ENCODE measurements around the gene LCAT.
A peak's percentile ranks its signal among the peaks of the same experiment; 100 is the strongest.

The LCAT gene

GRCh38 chr16:67909056-67909742 lies 34.7 kb downstream of the LCAT start:
- no peak for DNase-seq (ENCODE audit: low read depth in 2 of 2)

GRCh38 chr16:67907397-67908180 lies 36.3 kb downstream of the LCAT start:
- no peak for DNase-seq (ENCODE audit: low read depth in 2 of 2)

- DNase-seq (ENCODE audit: low read depth in 2 of 2) = no peak
Measured at GRCh38 chr16:67902831-67903230, 41.1 kb downstream of the LCAT start.

DNA sequence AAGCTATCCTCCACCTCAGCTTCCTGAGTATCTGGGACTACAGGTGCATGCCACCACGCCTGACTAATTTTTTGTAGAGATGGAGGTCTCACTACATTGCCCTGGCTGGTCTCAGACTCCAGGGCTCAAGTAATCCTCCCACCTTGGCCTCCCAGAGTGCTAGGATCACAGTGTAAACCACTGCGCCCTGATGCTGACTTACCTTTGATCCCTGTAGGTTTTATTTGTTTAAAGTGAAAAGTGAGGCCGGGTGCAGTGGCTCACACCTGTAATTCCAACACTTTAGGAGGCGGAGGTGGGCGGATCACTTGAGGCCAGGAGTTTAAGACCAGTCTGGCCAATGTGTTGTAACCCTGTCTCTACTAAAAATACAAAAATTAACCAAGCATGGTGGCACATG lies 42.2 kb downstream of the LCAT start:
- no peak for DNase-seq (ENCODE audit: low read depth in 2 of 2)

GRCh38 chr16:67897231-67897630 lies 46.7 kb downstream of the LCAT start:
- DNase-seq (ENCODE audit: low read depth in 2 of 2) = no peak

GRCh38 chr16:67893743-67894399 lies 50.0 kb downstream of the LCAT start:
- DNase-seq (ENCODE audit: low read depth in 2 of 2) = no peak

DNA sequence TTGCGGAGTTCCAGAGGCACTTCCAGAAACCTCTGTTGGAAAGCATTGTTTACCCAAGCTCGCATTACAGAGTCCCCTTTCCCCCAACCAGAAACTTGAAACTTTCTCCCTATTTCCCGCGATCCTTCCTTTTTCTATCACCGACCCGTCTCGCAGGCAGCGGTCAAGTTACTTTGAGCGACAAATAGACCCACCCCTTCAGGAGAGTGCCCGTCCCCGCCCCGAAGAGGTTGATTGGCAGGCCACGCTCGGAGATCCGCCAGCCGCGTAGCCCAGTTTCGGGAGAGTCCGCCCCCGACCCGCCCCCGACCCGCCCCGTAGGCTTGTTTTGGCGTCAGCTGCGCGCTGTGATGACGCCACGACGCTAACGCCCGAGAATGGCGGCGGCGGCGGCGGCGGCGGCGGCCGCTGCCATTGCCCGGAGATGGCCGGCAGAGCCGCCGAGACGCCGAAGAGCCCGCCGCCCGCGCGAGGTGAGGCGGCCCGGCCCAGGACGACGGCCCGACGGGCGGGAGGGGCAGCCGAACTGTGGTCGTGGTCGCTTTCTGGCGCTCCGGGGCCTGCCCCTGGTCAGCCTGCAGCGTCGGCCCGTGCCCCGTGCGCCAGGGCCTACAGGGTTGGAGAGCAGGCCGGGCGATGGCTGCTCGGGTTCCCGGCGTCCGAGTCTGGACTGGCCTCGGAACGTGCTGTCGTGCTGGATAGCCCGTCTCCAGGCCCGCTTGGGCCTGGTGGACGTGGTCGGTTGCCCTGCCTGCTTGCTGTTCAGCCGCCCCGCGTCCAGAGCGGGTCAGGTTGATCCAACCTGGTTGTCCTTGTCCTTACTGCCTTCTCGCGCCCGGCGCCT lies 50.8 kb downstream of the LCAT start, which contains the start of gene PSKH1:
PSKH1 (plus strand) TSS at position 356 of the 844 bp plus-strand sequence. CDS start 15,496 bp downstream, outside the sequence.
- peak; percentile 89 to 96 for DNase-seq (ENCODE audit: low read depth in 2 of 2)

DNA sequence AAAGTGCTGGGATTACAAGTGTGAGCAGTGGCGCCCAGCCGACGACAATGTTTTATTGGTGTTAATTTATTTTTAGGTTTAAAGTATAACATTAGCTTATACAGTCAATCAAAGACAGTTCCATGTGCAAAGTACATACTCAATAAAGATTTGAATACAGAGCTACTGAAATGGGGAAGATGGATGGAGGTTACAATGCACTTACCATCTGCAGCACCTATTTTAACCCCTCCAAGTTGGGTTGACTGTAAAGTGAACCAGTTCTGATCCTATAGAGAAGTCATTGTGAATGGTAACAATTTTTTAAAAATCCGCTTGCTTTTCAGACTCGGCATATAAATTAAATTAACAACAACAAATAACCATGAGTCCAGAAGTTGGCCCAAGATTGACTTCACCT lies 51.5 kb downstream of the LCAT start:
- DNase-seq (ENCODE audit: low read depth in 2 of 2) = no peak
